Suprapubic skin (tissue), 4 donors: Measurements from ENCODE around the gene TLCD5.

ENCODE experiments used
- CTCF ChIP-seq, 2 donors: fragments of 200-600 bp in 1 of 2; fragments of 450-650 bp in 1 of 2; sonication (generic) in 1 of 2; IDR thresholded peaks; one replicate each; pipeline ENCODE4 v1.5.1; 2016 to 2019; ENCODE audit warnings: antibody characterized with exemption in 2 of 2, mild to moderate bottlenecking in 1 of 2, moderate library complexity in 1 of 2
- EP300 ChIP-seq: sonication (generic); formaldehyde crosslinking; IDR thresholded peaks from one replicate; pipeline ENCODE4 v1.6.1; 2017; ENCODE audit warnings: antibody characterized with exemption
- POLR2A ChIP-seq, 2 donors: fragments of 450-650 bp; IDR thresholded peaks; one replicate each; pipeline ENCODE4 v1.6.1; 2017; ENCODE audit warnings: antibody characterized with exemption in 2 of 2, mild to moderate bottlenecking in 2 of 2, moderate library complexity in 2 of 2
- POLR2AphosphoS5 ChIP-seq, 3 donors: sonication (generic); formaldehyde crosslinking; IDR thresholded peaks; one replicate each; pipeline ENCODE4 v1.6.1; 2017; ENCODE audit warnings: antibody characterized with exemption in 3 of 3

- no peak for TF ChIP-seq POLR2A (IDR thresholded peaks at IDR 0.05)
- no peak for TF ChIP-seq CTCF (IDR thresholded peaks at IDR 0.05)
- no peak for TF ChIP-seq POLR2AphosphoS5 (IDR thresholded peaks at IDR 0.05)
- no peak for TF ChIP-seq EP300
These were observed 6.3 kb downstream of the TLCD5 start for GRCh38 chr11:120331301-120331996.
